ENCODE measurements around the gene ROPN1L. TPM values are rescaled to one million over a fixed set of nuclear protein-coding genes. Genes with fewer than 3 reads are reported as not detected.

Gene ROPN1L
- total and polyA plus RNA-seq, 2 donors (not counting 1 experiment from before 2014, with no cell fraction given), result 0.91 TPM; not detected in 1

DNA sequence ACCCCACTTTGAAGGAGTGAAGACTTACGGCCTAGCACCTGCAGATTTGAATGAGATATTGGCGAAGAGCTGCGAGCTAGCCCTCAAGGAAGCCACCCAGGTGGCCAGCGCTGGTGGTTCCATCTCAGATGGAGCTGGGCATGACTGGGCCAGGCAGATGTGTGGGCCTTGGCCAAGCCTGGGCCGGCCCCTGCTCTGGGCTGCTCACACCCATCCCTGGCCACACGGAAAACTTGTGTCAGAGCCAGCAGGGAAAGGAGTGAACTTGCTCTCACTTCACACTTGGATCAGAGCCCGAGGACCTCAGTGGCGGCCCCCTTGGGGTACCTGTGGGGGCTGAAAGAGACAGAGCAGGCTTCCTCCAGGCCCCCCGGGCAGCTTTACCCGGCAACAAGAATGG, 44.2 kb downstream of the ROPN1L start:
- no peak overlapping the region for H2AFZ ChIP-seq (ENCODE audit: insufficient read depth, low read depth, low read length, poor library complexity, severe bottlenecking)
- intact Hi-C loops (cut with micrococcal nuclease), result loop anchor here (5.0 kb wide), 1 partner anchor 121 kb away; no protein-coding TSS in a partner anchor
- peaks cover 0 to 9% (median 0%) of the 10 kb centered on the region in 3 donors for H3K9me3 ChIP-seq (ENCODE audit: control extremely low read depth in 1 of 3, control insufficient read depth in 2 of 3, insufficient read depth in 1 of 3, low read length in 2 of 3)
- H3K27me3 ChIP-seq (replicated peaks in 1 of 4; ENCODE audit: control extremely low read depth in 1 of 4, control insufficient read depth in 3 of 4, insufficient read depth in 4 of 4, low read length in 3 of 4), result no peaks in the 10 kb centered on the region
- no peak overlapping the region for H3K27ac ChIP-seq (ENCODE audit: low read length in 2 of 2)
- DNase-seq (no peak), ATAC-seq (ENCODE audit: low read depth) (no peak)
- H3K4me2 ChIP-seq (replicated peaks; ENCODE audit: low read depth, low read length, poor library complexity, severe bottlenecking), result no peak overlapping the region
- H3K27ac Mint-ChIP-seq, result no peak overlapping the region
- no peaks in the 10 kb centered on the region for H3K9me3 Mint-ChIP-seq (ENCODE audit: insufficient read depth)
- ChIA-PET CTCF (interaction anchor here (0.6 kb wide), 1 partner anchor 127 kb away, joined by 3 read pairs; no protein-coding TSS in a partner anchor), POLR2A (no interaction called here)
- H3K36me3 ChIP-seq (replicated peaks in 1 of 2; ENCODE audit: control extremely low read depth in 1 of 2, control insufficient read depth in 1 of 2, extremely low read depth in 1 of 2, insufficient read depth in 2 of 2, low read length in 1 of 2), result no peaks in the 10 kb centered on the region
- peaks cover 4% of the 10 kb centered on the region for H3K27me3 Mint-ChIP-seq
- no peak overlapping the region for H3K9ac ChIP-seq (ENCODE audit: low read length)
- no peak overlapping the region for H3K4me3 ChIP-seq (ENCODE audit: control extremely low read depth in 1 of 5, extremely low read depth in 1 of 5, insufficient read depth in 1 of 5, low read depth in 2 of 5, low read length in 4 of 5)
- WGBS (ENCODE audit: insufficient coverage), result 95% methylated on average over 10 of the region's 10 CpGs
- H3K4me1 ChIP-seq (ENCODE audit: control insufficient read depth in 2 of 2, insufficient read depth in 2 of 2, low read length in 2 of 2), result peaks cover 18 to 29% of the 10 kb centered on the region in 2 donors
- no peak overlapping the region for H3K4me3 Mint-ChIP-seq
- H4K20me1 ChIP-seq (ENCODE audit: control insufficient read depth, insufficient read depth, low read length, poor library complexity, severe bottlenecking), result no peaks in the 10 kb centered on the region
- TF ChIP-seq, protein P1, sequence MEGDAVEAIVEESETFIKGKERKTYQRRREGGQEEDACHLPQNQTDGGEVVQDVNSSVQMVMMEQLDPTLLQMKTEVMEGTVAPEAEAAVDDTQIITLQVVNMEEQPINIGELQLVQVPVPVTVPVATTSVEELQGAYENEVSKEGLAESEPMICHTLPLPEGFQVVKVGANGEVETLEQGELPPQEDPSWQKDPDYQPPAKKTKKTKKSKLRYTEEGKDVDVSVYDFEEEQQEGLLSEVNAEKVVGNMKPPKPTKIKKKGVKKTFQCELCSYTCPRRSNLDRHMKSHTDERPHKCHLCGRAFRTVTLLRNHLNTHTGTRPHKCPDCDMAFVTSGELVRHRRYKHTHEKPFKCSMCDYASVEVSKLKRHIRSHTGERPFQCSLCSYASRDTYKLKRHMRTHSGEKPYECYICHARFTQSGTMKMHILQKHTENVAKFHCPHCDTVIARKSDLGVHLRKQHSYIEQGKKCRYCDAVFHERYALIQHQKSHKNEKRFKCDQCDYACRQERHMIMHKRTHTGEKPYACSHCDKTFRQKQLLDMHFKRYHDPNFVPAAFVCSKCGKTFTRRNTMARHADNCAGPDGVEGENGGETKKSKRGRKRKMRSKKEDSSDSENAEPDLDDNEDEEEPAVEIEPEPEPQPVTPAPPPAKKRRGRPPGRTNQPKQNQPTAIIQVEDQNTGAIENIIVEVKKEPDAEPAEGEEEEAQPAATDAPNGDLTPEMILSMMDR (IDR thresholded peaks at IDR 0.05), result no peak
- no peak for TF ChIP-seq EZH2 (IDR thresholded peaks at IDR 0.05; ENCODE audit: borderline replicate concordance, insufficient read depth, low read depth, low read length, poor library complexity, severe bottlenecking)
- peaks cover 47% of the 10 kb centered on the region for H3K4me1 Mint-ChIP-seq
- H3K79me2 ChIP-seq (ENCODE audit: control insufficient read depth, insufficient read depth, low read length), result no peaks in the 10 kb centered on the region

DNA sequence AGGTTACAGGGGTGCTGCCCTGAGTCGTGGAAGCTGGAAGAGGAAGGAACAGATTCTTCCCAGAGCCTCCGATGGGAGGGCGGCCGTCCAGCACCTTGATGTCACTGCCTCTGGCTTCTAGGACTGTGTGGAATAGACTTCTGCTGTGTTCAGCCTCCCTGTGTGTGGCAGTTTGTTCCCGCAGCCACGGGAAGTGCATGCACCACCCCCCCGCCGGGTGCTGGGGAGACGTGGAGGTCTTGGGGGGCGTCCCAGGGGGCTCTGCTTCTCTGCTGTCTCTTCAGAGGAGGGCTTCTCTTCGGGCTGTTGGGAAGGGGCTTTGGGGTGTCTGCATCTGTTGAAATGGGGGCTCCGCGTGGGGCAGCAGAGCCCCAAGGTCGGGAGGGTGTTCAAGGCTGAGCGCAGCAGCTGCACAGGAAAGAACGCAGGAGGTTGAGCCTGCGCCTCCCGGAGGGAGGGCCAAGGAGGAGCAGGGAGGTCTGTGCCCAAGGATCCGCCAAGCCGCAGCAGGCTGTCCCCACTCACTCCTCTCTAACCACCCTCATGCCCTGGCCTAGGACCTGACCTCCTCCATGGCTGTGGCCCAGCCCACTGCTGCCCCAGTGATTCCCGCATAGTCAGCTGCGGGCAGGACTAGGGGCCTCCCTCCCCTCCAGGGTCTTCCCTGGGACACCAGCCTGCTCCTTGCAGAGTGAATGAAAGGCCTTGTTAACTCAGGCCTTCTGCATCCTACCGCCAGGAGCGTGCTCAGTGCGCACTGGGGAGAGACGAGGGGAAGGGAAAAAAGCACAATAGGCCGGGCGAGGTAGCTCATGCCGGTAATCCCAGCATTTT, 45.0 kb downstream of the ROPN1L start:
- no peak overlapping the region for H3K4me2 ChIP-seq (replicated peaks; ENCODE audit: low read depth, low read length, poor library complexity, severe bottlenecking)
- H3K9me3 ChIP-seq (ENCODE audit: control extremely low read depth in 1 of 3, control insufficient read depth in 2 of 3, insufficient read depth in 1 of 3, low read length in 2 of 3), result peaks cover 0 to 9% (median 0%) of the 10 kb centered on the region in 3 donors
- no peaks in the 10 kb centered on the region for H3K36me3 ChIP-seq (replicated peaks in 1 of 2; ENCODE audit: control extremely low read depth in 1 of 2, control insufficient read depth in 1 of 2, extremely low read depth in 1 of 2, insufficient read depth in 2 of 2, low read length in 1 of 2)
- intact Hi-C loops (cut with micrococcal nuclease), result loop anchor here (5.0 kb wide), 1 partner anchor 121 kb away; no protein-coding TSS in a partner anchor
- no peak for TF ChIP-seq EZH2 (IDR thresholded peaks at IDR 0.05; ENCODE audit: borderline replicate concordance, insufficient read depth, low read depth, low read length, poor library complexity, severe bottlenecking)
- TF ChIP-seq, protein P1 (IDR thresholded peaks at IDR 0.05), result no peak
- Mint-ChIP-seq H3K4me1 (peaks cover 43% of the 10 kb centered on the region), H3K4me3 (no peak overlapping the region), H3K27ac (no peak overlapping the region), H3K9me3 (ENCODE audit: insufficient read depth) (no peaks in the 10 kb centered on the region), H3K27me3 (peaks cover 4% of the 10 kb centered on the region)
- CTCF ChIA-PET, result no interaction called here
- H3K9ac ChIP-seq (ENCODE audit: low read length), result no peak overlapping the region
- H3K4me1 ChIP-seq (ENCODE audit: control insufficient read depth in 2 of 2, insufficient read depth in 2 of 2, low read length in 2 of 2), result peaks cover 18 to 23% of the 10 kb centered on the region in 2 donors
- POLR2A ChIA-PET, result no interaction called here
- no peaks in the 10 kb centered on the region for H4K20me1 ChIP-seq (ENCODE audit: control insufficient read depth, insufficient read depth, low read length, poor library complexity, severe bottlenecking)
- WGBS (ENCODE audit: insufficient coverage), result 95% methylated on average over 26 of the region's 29 CpGs
- ATAC-seq (ENCODE audit: low read depth) (no peak), DNase-seq (no peak)
- no peaks in the 10 kb centered on the region for H3K27me3 ChIP-seq (replicated peaks in 1 of 4; ENCODE audit: control extremely low read depth in 1 of 4, control insufficient read depth in 3 of 4, insufficient read depth in 4 of 4, low read length in 3 of 4)
- H3K4me3 ChIP-seq (ENCODE audit: control extremely low read depth in 1 of 5, extremely low read depth in 1 of 5, insufficient read depth in 1 of 5, low read depth in 2 of 5, low read length in 4 of 5), result no peak overlapping the region
- H2AFZ ChIP-seq (ENCODE audit: insufficient read depth, low read depth, low read length, poor library complexity, severe bottlenecking), result no peak overlapping the region
- no peaks in the 10 kb centered on the region for H3K79me2 ChIP-seq (ENCODE audit: control insufficient read depth, insufficient read depth, low read length)
- no peak overlapping the region for H3K27ac ChIP-seq (ENCODE audit: low read length in 2 of 2)
